ENCODE measurements around the gene TMEM54. TPM values are rescaled to one million over a fixed set of nuclear protein-coding genes. Genes with fewer than 3 reads are reported as not detected.

TMEM54 gene
- total and polyA plus RNA-seq, 2 donors (not counting 1 experiment from before 2014, with no cell fraction given), result 0.13 TPM; not detected in 1

DNA sequence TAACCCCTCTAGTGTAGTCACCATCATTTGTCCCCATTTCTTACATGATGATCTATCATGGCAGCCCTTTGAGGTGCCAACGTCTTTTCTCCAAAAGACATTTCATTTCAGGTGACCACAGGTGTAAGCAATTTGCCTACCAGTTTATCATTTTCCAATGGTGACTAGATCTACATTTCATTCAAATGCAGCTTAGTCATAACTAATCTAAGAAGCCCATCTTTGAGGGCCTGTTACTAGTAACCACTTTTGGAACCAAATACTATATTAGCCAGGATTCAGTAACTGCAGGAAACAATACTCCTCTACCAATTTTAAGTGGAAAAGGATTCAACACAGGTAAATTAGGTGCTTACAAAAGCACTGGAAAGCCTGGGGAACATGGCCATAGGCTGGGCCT is 30.6 kb upstream of the TMEM54 start:
- ATAC-seq (ENCODE audit: low read depth) (no peak), DNase-seq (no peak)
- H3K9ac ChIP-seq (ENCODE audit: low read length), result no peak overlapping the region
- no peaks in the 10 kb centered on the region for H3K79me2 ChIP-seq (ENCODE audit: control insufficient read depth, insufficient read depth, low read length)
- H3K9me3 ChIP-seq (ENCODE audit: control extremely low read depth in 1 of 3, control insufficient read depth in 2 of 3, insufficient read depth in 1 of 3, low read length in 2 of 3), result peaks cover 0 to 2% (median 0%) of the 10 kb centered on the region in 3 donors
- H3K4me1 ChIP-seq (ENCODE audit: control insufficient read depth in 2 of 2, insufficient read depth in 2 of 2, low read length in 2 of 2), result no peaks in the 10 kb centered on the region
- H2AFZ ChIP-seq (ENCODE audit: insufficient read depth, low read depth, low read length, poor library complexity, severe bottlenecking), result no peak overlapping the region
- Mint-ChIP-seq H3K27me3 (peaks cover 7% of the 10 kb centered on the region), H3K4me1 (no peaks in the 10 kb centered on the region), H3K27ac (no peak overlapping the region), H3K4me3 (no peak overlapping the region), H3K9me3 (ENCODE audit: insufficient read depth) (peaks cover 5% of the 10 kb centered on the region)
- ChIA-PET CTCF (interaction anchor here (0.6 to 15.0 kb wide), 12 partner anchors 9 to 153 kb away, joined by 3 to 205 read pairs (median 7); partner anchors contain the start of gene AZIN2), POLR2A (interaction anchor here (0.5 kb wide), 1 partner anchor 11 kb away, joined by 3 read pairs; no protein-coding TSS in a partner anchor)
- TF ChIP-seq, protein P1, sequence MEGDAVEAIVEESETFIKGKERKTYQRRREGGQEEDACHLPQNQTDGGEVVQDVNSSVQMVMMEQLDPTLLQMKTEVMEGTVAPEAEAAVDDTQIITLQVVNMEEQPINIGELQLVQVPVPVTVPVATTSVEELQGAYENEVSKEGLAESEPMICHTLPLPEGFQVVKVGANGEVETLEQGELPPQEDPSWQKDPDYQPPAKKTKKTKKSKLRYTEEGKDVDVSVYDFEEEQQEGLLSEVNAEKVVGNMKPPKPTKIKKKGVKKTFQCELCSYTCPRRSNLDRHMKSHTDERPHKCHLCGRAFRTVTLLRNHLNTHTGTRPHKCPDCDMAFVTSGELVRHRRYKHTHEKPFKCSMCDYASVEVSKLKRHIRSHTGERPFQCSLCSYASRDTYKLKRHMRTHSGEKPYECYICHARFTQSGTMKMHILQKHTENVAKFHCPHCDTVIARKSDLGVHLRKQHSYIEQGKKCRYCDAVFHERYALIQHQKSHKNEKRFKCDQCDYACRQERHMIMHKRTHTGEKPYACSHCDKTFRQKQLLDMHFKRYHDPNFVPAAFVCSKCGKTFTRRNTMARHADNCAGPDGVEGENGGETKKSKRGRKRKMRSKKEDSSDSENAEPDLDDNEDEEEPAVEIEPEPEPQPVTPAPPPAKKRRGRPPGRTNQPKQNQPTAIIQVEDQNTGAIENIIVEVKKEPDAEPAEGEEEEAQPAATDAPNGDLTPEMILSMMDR (IDR thresholded peaks at IDR 0.05), result no peak
- TF ChIP-seq EZH2 (IDR thresholded peaks at IDR 0.05; ENCODE audit: borderline replicate concordance, insufficient read depth, low read depth, low read length, poor library complexity, severe bottlenecking), result no peak
- H4K20me1 ChIP-seq (ENCODE audit: control insufficient read depth, insufficient read depth, low read length, poor library complexity, severe bottlenecking), result no peaks in the 10 kb centered on the region
- H3K4me2 ChIP-seq (replicated peaks; ENCODE audit: low read depth, low read length, poor library complexity, severe bottlenecking), result no peak overlapping the region
- no peak overlapping the region for H3K27ac ChIP-seq (ENCODE audit: low read length in 2 of 2)
- H3K36me3 ChIP-seq (replicated peaks in 1 of 2; ENCODE audit: control extremely low read depth in 1 of 2, control insufficient read depth in 1 of 2, extremely low read depth in 1 of 2, insufficient read depth in 2 of 2, low read length in 1 of 2), result peaks cover 0 to 9% of the 10 kb centered on the region in 2 experiments
- no peaks in the 10 kb centered on the region for H3K27me3 ChIP-seq (replicated peaks in 1 of 4; ENCODE audit: control extremely low read depth in 1 of 4, control insufficient read depth in 3 of 4, insufficient read depth in 4 of 4, low read length in 3 of 4)
- WGBS (ENCODE audit: insufficient coverage), result 78% methylated on average over 1 of the region's 1 CpG
- intact Hi-C loops (cut with micrococcal nuclease), result no loop called here
- no peak overlapping the region for H3K4me3 ChIP-seq (ENCODE audit: control extremely low read depth in 1 of 5, extremely low read depth in 1 of 5, insufficient read depth in 1 of 5, low read depth in 2 of 5, low read length in 4 of 5)

DNA sequence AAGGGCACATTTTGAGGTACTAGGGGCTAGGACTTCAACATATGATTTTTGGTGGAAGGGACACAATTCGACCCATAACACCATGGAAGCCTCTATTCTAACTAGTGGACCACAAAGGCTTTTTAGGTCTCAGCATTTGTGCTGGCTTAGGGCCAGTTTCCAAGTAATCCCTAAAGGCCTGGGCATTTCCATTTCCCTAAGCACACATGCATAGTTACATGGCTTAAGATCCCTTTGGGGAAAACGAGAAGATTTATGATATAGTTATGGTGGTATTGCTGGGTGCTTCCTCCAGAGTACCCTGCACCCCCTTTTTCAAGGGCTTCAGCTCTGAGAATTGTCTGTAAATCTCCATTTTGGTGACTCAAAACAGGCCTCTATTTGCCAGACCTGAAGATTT is 28.2 kb upstream of the TMEM54 start:
- Histone ChIP-seq H3K4me2 (replicated peaks; ENCODE audit: low read depth, low read length, poor library complexity, severe bottlenecking) (no peak overlapping the region), H3K79me2 (ENCODE audit: control insufficient read depth, insufficient read depth, low read length) (no peaks in the 10 kb centered on the region), H3K36me3 (replicated peaks in 1 of 2; ENCODE audit: control extremely low read depth in 1 of 2, control insufficient read depth in 1 of 2, extremely low read depth in 1 of 2, insufficient read depth in 2 of 2, low read length in 1 of 2) (no peaks in the 10 kb centered on the region), H3K9me3 (ENCODE audit: control extremely low read depth in 1 of 3, control insufficient read depth in 2 of 3, insufficient read depth in 1 of 3, low read length in 2 of 3) (peaks cover 0 to 2% (median 0%) of the 10 kb centered on the region in 3 donors), H3K27ac (ENCODE audit: low read length in 2 of 2) (no peak overlapping the region), H3K4me3 (ENCODE audit: control extremely low read depth in 1 of 5, extremely low read depth in 1 of 5, insufficient read depth in 1 of 5, low read depth in 2 of 5, low read length in 4 of 5) (no peak overlapping the region), H3K4me1 (ENCODE audit: control insufficient read depth in 2 of 2, insufficient read depth in 2 of 2, low read length in 2 of 2) (peaks cover 16 to 17% of the 10 kb centered on the region in 2 donors), H4K20me1 (ENCODE audit: control insufficient read depth, insufficient read depth, low read length, poor library complexity, severe bottlenecking) (no peaks in the 10 kb centered on the region), H2AFZ (ENCODE audit: insufficient read depth, low read depth, low read length, poor library complexity, severe bottlenecking) (no peak overlapping the region), H3K9ac (ENCODE audit: low read length) (no peak overlapping the region), H3K27me3 (replicated peaks in 1 of 4; ENCODE audit: control extremely low read depth in 1 of 4, control insufficient read depth in 3 of 4, insufficient read depth in 4 of 4, low read length in 3 of 4) (peaks cover 0 to 20% (median 12%) of the 10 kb centered on the region in 4 experiments)
- ChIA-PET CTCF (interaction anchor here (0.9 to 15.0 kb wide), 3 partner anchors 77 to 166 kb away, joined by 3 to 205 read pairs (median 118); partner anchors contain the start of gene AZIN2), POLR2A (no interaction called here)
- H3K4me3 Mint-ChIP-seq, result no peak overlapping the region
- peaks cover 12% of the 10 kb centered on the region for H3K4me1 Mint-ChIP-seq
- peaks cover 29% of the 10 kb centered on the region for H3K27me3 Mint-ChIP-seq
- H3K9me3 Mint-ChIP-seq (ENCODE audit: insufficient read depth), result peaks cover 5% of the 10 kb centered on the region
- no CpG with 5 or more reads among the region's 2 CpGs for WGBS (ENCODE audit: insufficient coverage)
- no peak for TF ChIP-seq EZH2 (IDR thresholded peaks at IDR 0.05; ENCODE audit: borderline replicate concordance, insufficient read depth, low read depth, low read length, poor library complexity, severe bottlenecking)
- TF ChIP-seq, protein P1 (IDR thresholded peaks at IDR 0.05), result no peak
- no peak overlapping the region for H3K27ac Mint-ChIP-seq
- intact Hi-C loops (cut with micrococcal nuclease), result no loop called here
- DNase-seq (no peak), ATAC-seq (ENCODE audit: low read depth) (no peak)
